ENCODE measurements around the gene HEYL. TPM values are rescaled to one million over a fixed set of nuclear protein-coding genes. Genes with fewer than 3 reads are reported as not detected.

The HEYL gene
- total RNA-seq (under 0.01 TPM in 1 of 2 replicates, not detected in the other), polyA plus RNA-seq (0.02 and 1.3 TPM in 2 replicates), polyA minus RNA-seq (ENCODE audit: low replicate concordance) (2.3 TPM in 1 of 2 replicates, not detected in the other)
- 1.9 TPM in 1 of 2 replicates, not detected in the other for polyA plus RNA-seq (2012)

GRCh38 chr1:39639305-39640130 lies at the start of gene HEYL:
HEYL (minus strand) TSS chr1:39639643; CDS start chr1:39639625, 18 bp downstream.
- H3K36me3 ChIP-seq (ENCODE audit: control insufficient read depth, insufficient read depth, low read length), result no peaks in the 10 kb centered on the region
- peak; percentile 30 to 35 for TF ChIP-seq CTCF (conservative IDR thresholded peaks at IDR 0.05 in 1 of 2, IDR thresholded peaks at IDR 0.05 in 1 of 2; ENCODE audit: low read depth in 1 of 2, low read length in 2 of 2)
- TF ChIP-seq EZH2 (IDR thresholded peaks at IDR 0.05; ENCODE audit: low read length, missing control alignments), result peak; percentile 24
- no peaks in the 10 kb centered on the region for H4K20me1 ChIP-seq (ENCODE audit: control insufficient read depth, extremely low read depth, insufficient read depth, low read length)
- H3K27ac ChIP-seq (ENCODE audit: insufficient read depth, low read length), result no peak within 1 kb of the TSS
- no peaks in the 10 kb centered on the region for H3K79me2 ChIP-seq (ENCODE audit: control insufficient read depth, insufficient read depth, low read length)
- peak within 1 kb of the TSS; percentile 48 for H3K9ac ChIP-seq (ENCODE audit: insufficient read depth, low read length)
- H3K4me1 ChIP-seq (ENCODE audit: control insufficient read depth, extremely low read depth, insufficient read depth, low read length), result peaks cover 4% of the 10 kb centered on the region
- peak; percentile 21 to 32 for DNase-seq (ENCODE audit: low read depth in 2 of 2)
- no peaks in the 10 kb centered on the region for H3K9me3 ChIP-seq (ENCODE audit: control insufficient read depth, insufficient read depth, low read depth, low read length)
- H3K27me3 ChIP-seq (ENCODE audit: control insufficient read depth, insufficient read depth, low read length), result peaks cover 22% of the 10 kb centered on the region
- H3K4me3 ChIP-seq (replicated peaks in 1 of 4; ENCODE audit: control extremely low read depth in 1 of 4, insufficient read depth in 1 of 4, low read depth in 3 of 4, low read length in 4 of 4), result peak within 1 kb of the TSS in 1 of 4 experiments; percentile 34
- no peak within 1 kb of the TSS for H2AFZ ChIP-seq (ENCODE audit: low read length)
- no peak within 1 kb of the TSS for H3K4me2 ChIP-seq (ENCODE audit: extremely low read depth, insufficient read depth, low read length)

DNA sequence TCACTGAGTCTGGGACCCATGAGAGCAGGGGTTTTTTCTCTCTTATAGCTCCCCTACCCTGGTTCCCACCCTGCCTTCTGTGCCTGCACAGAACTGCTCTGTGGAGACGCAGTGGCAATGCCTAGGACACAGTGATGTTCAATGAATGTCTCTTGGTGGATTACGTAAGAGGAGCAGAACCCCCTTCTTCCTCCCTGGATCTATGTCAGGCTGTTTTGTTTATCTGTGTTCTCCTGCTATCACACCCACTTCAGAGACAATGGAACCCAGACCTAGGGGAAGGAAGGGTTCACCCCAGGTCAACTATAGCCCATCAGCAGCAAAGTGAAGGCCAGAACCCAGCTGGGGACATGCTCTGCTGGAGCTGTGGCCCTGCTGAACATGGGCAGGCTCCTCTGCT lies 49.8 kb upstream of the HEYL start:
- DNase-seq (ENCODE audit: low read depth in 2 of 2), result no peak
- Histone ChIP-seq H3K4me3 (replicated peaks in 1 of 4; ENCODE audit: control extremely low read depth in 1 of 4, insufficient read depth in 1 of 4, low read depth in 3 of 4, low read length in 4 of 4) (no peak overlapping the region), H3K36me3 (ENCODE audit: control insufficient read depth, insufficient read depth, low read length) (no peaks in the 10 kb centered on the region), H3K4me1 (ENCODE audit: control insufficient read depth, extremely low read depth, insufficient read depth, low read length) (no peaks in the 10 kb centered on the region), H3K4me2 (ENCODE audit: extremely low read depth, insufficient read depth, low read length) (no peak overlapping the region), H2AFZ (ENCODE audit: low read length) (no peak overlapping the region), H3K27me3 (ENCODE audit: control insufficient read depth, insufficient read depth, low read length) (peaks cover 63% of the 10 kb centered on the region), H3K27ac (ENCODE audit: insufficient read depth, low read length) (no peak overlapping the region), H3K9ac (ENCODE audit: insufficient read depth, low read length) (no peak overlapping the region), H3K9me3 (ENCODE audit: control insufficient read depth, insufficient read depth, low read depth, low read length) (no peaks in the 10 kb centered on the region), H4K20me1 (ENCODE audit: control insufficient read depth, extremely low read depth, insufficient read depth, low read length) (no peaks in the 10 kb centered on the region), H3K79me2 (ENCODE audit: control insufficient read depth, insufficient read depth, low read length) (no peaks in the 10 kb centered on the region)
- TF ChIP-seq EZH2 (IDR thresholded peaks at IDR 0.05; ENCODE audit: low read length, missing control alignments) (no peak), CTCF (conservative IDR thresholded peaks at IDR 0.05 in 1 of 2, IDR thresholded peaks at IDR 0.05 in 1 of 2; ENCODE audit: low read depth in 1 of 2, low read length in 2 of 2) (no peak)

GRCh38 chr1:39688706-39689105 lies 49.3 kb upstream of the HEYL start:
- DNase-seq (ENCODE audit: low read depth in 2 of 2), result peak in 1 of 2 donors; percentile 18
- H3K79me2 ChIP-seq (ENCODE audit: control insufficient read depth, insufficient read depth, low read length), result no peaks in the 10 kb centered on the region
- no peaks in the 10 kb centered on the region for H3K36me3 ChIP-seq (ENCODE audit: control insufficient read depth, insufficient read depth, low read length)
- H3K4me2 ChIP-seq (ENCODE audit: extremely low read depth, insufficient read depth, low read length), result no peak overlapping the region
- H3K4me3 ChIP-seq (replicated peaks in 1 of 4; ENCODE audit: control extremely low read depth in 1 of 4, insufficient read depth in 1 of 4, low read depth in 3 of 4, low read length in 4 of 4), result no peak overlapping the region
- no peak for TF ChIP-seq EZH2 (IDR thresholded peaks at IDR 0.05; ENCODE audit: low read length, missing control alignments)
- TF ChIP-seq CTCF (conservative IDR thresholded peaks at IDR 0.05 in 1 of 2, IDR thresholded peaks at IDR 0.05 in 1 of 2; ENCODE audit: low read depth in 1 of 2, low read length in 2 of 2), result no peak
- H3K27ac ChIP-seq (ENCODE audit: insufficient read depth, low read length), result no peak overlapping the region
- H3K27me3 ChIP-seq (ENCODE audit: control insufficient read depth, insufficient read depth, low read length), result peaks cover 62% of the 10 kb centered on the region
- H3K9me3 ChIP-seq (ENCODE audit: control insufficient read depth, insufficient read depth, low read depth, low read length), result no peaks in the 10 kb centered on the region
- H4K20me1 ChIP-seq (ENCODE audit: control insufficient read depth, extremely low read depth, insufficient read depth, low read length), result no peaks in the 10 kb centered on the region
- no peaks in the 10 kb centered on the region for H3K4me1 ChIP-seq (ENCODE audit: control insufficient read depth, extremely low read depth, insufficient read depth, low read length)
- no peak overlapping the region for H3K9ac ChIP-seq (ENCODE audit: insufficient read depth, low read length)
- H2AFZ ChIP-seq (ENCODE audit: low read length), result no peak overlapping the region

All from fibroblast of lung (primary cell).